ENCODE results near the gene PLAGL2.
"Not testable (repeated sequence)": the region's sequence is repeated elsewhere in the genome, so short reads cannot be mapped to it uniquely, and the experiment has no call there.

PLAGL2 gene

GRCh38 chr20:32201296-32201976 is 6.1 kb downstream of the PLAGL2 start:
- no peak for DNase-seq (ENCODE audit: extremely low read depth, low read depth)
- TF ChIP-seq CTCF (IDR thresholded peaks at IDR 0.05; ENCODE audit: low read depth, low read length) = no peak

- no peak for TF ChIP-seq CTCF (IDR thresholded peaks at IDR 0.05; ENCODE audit: low read depth, low read length)
- DNase-seq (ENCODE audit: extremely low read depth, low read depth) = no peak
These were observed 8.5 kb downstream of the PLAGL2 start for GRCh38 chr20:32199006-32199405.

- not testable (repeated sequence) for DNase-seq (ENCODE audit: extremely low read depth, low read depth)
These were observed 10.4 kb downstream of the PLAGL2 start for GRCh38 chr20:32197136-32197535.

GRCh38 chr20:32196613-32197012 is 10.9 kb downstream of the PLAGL2 start:
- DNase-seq (ENCODE audit: extremely low read depth, low read depth) = not testable (repeated sequence)

- DNase-seq (ENCODE audit: extremely low read depth, low read depth) = no peak
- TF ChIP-seq CTCF (IDR thresholded peaks at IDR 0.05; ENCODE audit: low read depth, low read length) = no peak
These were observed 12.0 kb downstream of the PLAGL2 start for GRCh38 chr20:32195581-32195980.

- no peak for TF ChIP-seq CTCF (IDR thresholded peaks at IDR 0.05; ENCODE audit: low read depth, low read length)
- no peak for DNase-seq (ENCODE audit: extremely low read depth, low read depth)
These were observed 13.5 kb downstream of the PLAGL2 start for GRCh38 chr20:32193996-32194395.

GRCh38 chr20:32193336-32193735 is 14.2 kb downstream of the PLAGL2 start:
- DNase-seq (ENCODE audit: extremely low read depth, low read depth) = not testable (repeated sequence)

- no peak for DNase-seq (ENCODE audit: extremely low read depth, low read depth)
- no peak for TF ChIP-seq CTCF (IDR thresholded peaks at IDR 0.05; ENCODE audit: low read depth, low read length)
These were observed 14.8 kb downstream of the PLAGL2 start for GRCh38 chr20:32192698-32193097.

GRCh38 chr20:32191873-32192272 is 15.7 kb downstream of the PLAGL2 start:
- no peak for TF ChIP-seq CTCF (IDR thresholded peaks at IDR 0.05; ENCODE audit: low read depth, low read length)

More at GRCh38 chr20:32191873-32192272, 15.7 kb downstream of the PLAGL2 start:
- no peak for DNase-seq (ENCODE audit: extremely low read depth, low read depth)
